K562 (cell line): ENCODE data around the gene HPCAL1. TPM values are rescaled to one million over a fixed set of nuclear protein-coding genes. Genes with fewer than 3 reads are reported as not detected.

Experiments
- CXXC5 ChIP-seq: fragments of 250-450 bp; sonication (Bioruptor Pico); IDR thresholded peaks from 2 replicates; pipeline ENCODE4 v1.8.0; 2022; ENCODE audit warnings: inconsistent platforms, mild to moderate bottlenecking, moderate library complexity
- MCM3 ChIP-seq: fragments of 450-650 bp; IDR thresholded peaks from 2 replicates; pipeline ENCODE4 v1.6.1; 2016
- NFATC3 ChIP-seq: fragments of 450-650 bp; IDR thresholded peaks from 2 replicates; pipeline ENCODE4 v1.6.1; 2017; ENCODE audit warnings: mild to moderate bottlenecking
- NR2C1 ChIP-seq, 2 experiments: fragments of 450-650 bp; IDR thresholded peaks; 2 replicates each; pipeline ENCODE4 v1.6.1; 2017; ENCODE audit warnings: mild to moderate bottlenecking in 2 of 2, antibody characterized with exemption in 1 of 2, inconsistent platforms in 1 of 2, missing compliant biosample characterization in 1 of 2, missing genetic modification characterization in 1 of 2
- SMAD4 ChIP-seq: fragments of 250-450 bp; sonication (Bioruptor Pico); conservative IDR thresholded peaks from 2 replicates; pipeline ENCODE4 v1.8.0; 2021; ENCODE audit warnings: inconsistent platforms, mild to moderate bottlenecking, moderate library complexity
- ZBTB12 ChIP-seq: fragments of 250-450 bp; sonication (Bioruptor Pico); IDR thresholded peaks from 2 replicates; pipeline ENCODE4 v1.4.0; 2020
- ZKSCAN8 ChIP-seq: fragments of 200-800 bp; sonication (Bioruptor generic); IDR thresholded peaks from 2 replicates; pipeline ENCODE4 v1.6.1; 2016; ENCODE audit warnings: missing genetic modification characterization, missing compliant biosample characterization
- ZNF584 ChIP-seq: fragments of 200-800 bp; sonication (Bioruptor generic); IDR thresholded peaks from 2 replicates; pipeline ENCODE4 v1.6.1; 2016; ENCODE audit warnings: low read depth, mild to moderate bottlenecking, missing genetic modification characterization, missing compliant biosample characterization
- ZNF668 ChIP-seq: fragments of 250-450 bp; sonication (Bioruptor Pico); IDR thresholded peaks from 2 replicates; pipeline ENCODE4 v1.8.0; 2022; ENCODE audit warnings: mild to moderate bottlenecking, inconsistent platforms
- ZNF707 ChIP-seq: fragments of 250-450 bp; sonication (Bioruptor Pico); conservative IDR thresholded peaks from 2 replicates; pipeline ENCODE4 v1.8.0; 2022; ENCODE audit warnings: inconsistent platforms, mild to moderate bottlenecking, moderate library complexity
- polyA plus RNA-seq, 8 experiments: library from polyadenylated mRNA; depleted of rRNA in 4 of 8; stranded (reverse) in 5 of 8; unstranded in 3 of 8; fragments of >200 nt; fragmentation: Nextera tagmentation in 2 of 8; fragmentation: Illumina TruSeq in 1 of 8; extraction: Ambion mirVana in 2 of 8; extraction: Trizol in 1 of 8; gene quantifications; 2 replicates each; pipeline versions ENCODE4 v1.2.1 to v1.2.3, GENCODE V29; 2011 to 2014; ENCODE audit warnings: inconsistent platforms in 1 of 8, missing spikeins in 1 of 8
- total RNA-seq, 7 experiments: library from RNA; depleted of rRNA in 6 of 7; stranded (reverse); fragments of >200 nt in 6 of 7; fragmentation: Illumina TruSeq in 2 of 7; extraction: Trizol in 2 of 7; gene quantifications; 2 replicates each; pipeline versions ENCODE4 v1.2.1 to v1.2.3, GENCODE V29; 2011 to 2021; ENCODE audit warnings: low replicate concordance in 1 of 7
- TF ChIP-seq, protein P1 (sequence below): fragments of 250-450 bp; sonication (Bioruptor Pico); IDR thresholded peaks from 2 replicates; pipeline ENCODE4 v1.8.0; 2021; ENCODE audit warnings: borderline replicate concordance, mild to moderate bottlenecking, moderate library complexity; ENCODE audit not compliant: poor library complexity, severe bottlenecking
- TF ChIP-seq, protein P2 (sequence below): fragments of 450-650 bp; conservative IDR thresholded peaks from 2 replicates; pipeline ENCODE4 v1.6.1; 2016; ENCODE audit warnings: missing genetic modification characterization, low read depth, mild to moderate bottlenecking, control low read depth, missing compliant biosample characterization
- TF ChIP-seq, protein P3 (sequence below): fragments of 200-800 bp; sonication (Bioruptor generic); IDR thresholded peaks from 2 replicates; pipeline ENCODE4 v1.6.1; 2017; ENCODE audit warnings: missing genetic modification characterization, missing compliant biosample characterization
- TF ChIP-seq, protein P4 (sequence below), 2 experiments: fragments of 250-450 bp in 1 of 2; fragments of 450-650 bp in 1 of 2; sonication (Bioruptor Pico) in 1 of 2; IDR thresholded peaks; 2 replicates each; pipeline versions ENCODE4 v1.6.1 to v1.8.0; 2016 to 2021; ENCODE audit warnings: mild to moderate bottlenecking in 2 of 2, moderate library complexity in 2 of 2, missing compliant biosample characterization in 1 of 2, missing genetic modification characterization in 1 of 2
- TF ChIP-seq, protein P5 (sequence below): fragments of 450-650 bp; IDR thresholded peaks from 2 replicates; pipeline ENCODE4 v1.6.1; 2016; ENCODE audit warnings: missing biosample characterization, missing genetic modification characterization
- TF ChIP-seq, protein P6 (sequence below): fragments of 250-450 bp; sonication (Bioruptor Pico); IDR thresholded peaks from 2 replicates; pipeline ENCODE4 v1.8.0; 2021; ENCODE audit warnings: mild to moderate bottlenecking, moderate library complexity
- TF ChIP-seq, protein P7 (sequence below), 3 experiments: fragments of 200-800 bp in 1 of 3; sonication (Bioruptor generic) in 1 of 3; sonication (generic) in 1 of 3; formaldehyde crosslinking in 1 of 3; IDR thresholded peaks; 2 replicates each; pipeline versions ENCODE4 v1.6.1 to v1.8.0; 2016 to 2022; ENCODE audit warnings: mild to moderate bottlenecking in 2 of 3, missing compliant biosample characterization in 2 of 3, missing genetic modification characterization in 2 of 3, missing genetic modification reagents in 1 of 3

HPCAL1 gene
- total and polyA plus RNA-seq, 9 of the 15 experiments (the other 6 are each of a cell fraction or from before 2014, with no cell fraction given): 2.7 to 65.5 (median 23.9) TPM

DNA sequence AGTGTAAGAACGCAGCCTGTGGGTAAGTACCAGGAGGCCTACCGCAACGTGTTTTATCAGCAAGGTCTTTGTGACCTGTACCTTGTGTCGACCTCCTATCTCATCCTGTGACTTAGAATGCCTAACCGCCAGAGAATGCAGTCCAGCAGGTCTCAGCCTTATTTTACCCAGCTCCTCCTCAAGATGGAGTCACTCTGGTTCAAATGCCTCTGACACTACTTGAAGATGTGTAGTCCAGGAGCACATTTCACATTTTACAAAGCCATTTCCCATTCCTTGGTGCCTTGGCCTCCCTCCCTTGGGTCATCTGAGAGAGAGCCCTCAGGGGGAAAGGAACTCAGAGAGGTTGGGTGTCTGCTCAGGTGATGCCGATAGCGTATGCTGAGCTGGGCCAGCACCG is 6.6 kb upstream of the HPCAL1 start (continued):
- TF ChIP-seq, protein P1, sequence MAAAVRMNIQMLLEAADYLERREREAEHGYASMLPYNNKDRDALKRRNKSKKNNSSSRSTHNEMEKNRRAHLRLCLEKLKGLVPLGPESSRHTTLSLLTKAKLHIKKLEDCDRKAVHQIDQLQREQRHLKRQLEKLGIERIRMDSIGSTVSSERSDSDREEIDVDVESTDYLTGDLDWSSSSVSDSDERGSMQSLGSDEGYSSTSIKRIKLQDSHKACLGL: no peak
- peak; percentile 74 for TF ChIP-seq ZKSCAN8 (CRISPR knock-in tag)
- peak; percentile 54; the same call in 1 of the 2 replicates for TF ChIP-seq ZBTB12 (CRISPR knock-in tag)
- TF ChIP-seq, protein P2, sequence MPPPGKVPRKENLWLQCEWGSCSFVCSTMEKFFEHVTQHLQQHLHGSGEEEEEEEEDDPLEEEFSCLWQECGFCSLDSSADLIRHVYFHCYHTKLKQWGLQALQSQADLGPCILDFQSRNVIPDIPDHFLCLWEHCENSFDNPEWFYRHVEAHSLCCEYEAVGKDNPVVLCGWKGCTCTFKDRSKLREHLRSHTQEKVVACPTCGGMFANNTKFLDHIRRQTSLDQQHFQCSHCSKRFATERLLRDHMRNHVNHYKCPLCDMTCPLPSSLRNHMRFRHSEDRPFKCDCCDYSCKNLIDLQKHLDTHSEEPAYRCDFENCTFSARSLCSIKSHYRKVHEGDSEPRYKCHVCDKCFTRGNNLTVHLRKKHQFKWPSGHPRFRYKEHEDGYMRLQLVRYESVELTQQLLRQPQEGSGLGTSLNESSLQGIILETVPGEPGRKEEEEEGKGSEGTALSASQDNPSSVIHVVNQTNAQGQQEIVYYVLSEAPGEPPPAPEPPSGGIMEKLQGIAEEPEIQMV: no peak
- TF ChIP-seq NR2C1 (IDR thresholded peaks at IDR 0.05): no peak
- peak; percentile 65 for TF ChIP-seq NR2C1 (tag; IDR thresholded peaks at IDR 0.05)
- TF ChIP-seq NFATC3: no peak
- TF ChIP-seq, protein P3, sequence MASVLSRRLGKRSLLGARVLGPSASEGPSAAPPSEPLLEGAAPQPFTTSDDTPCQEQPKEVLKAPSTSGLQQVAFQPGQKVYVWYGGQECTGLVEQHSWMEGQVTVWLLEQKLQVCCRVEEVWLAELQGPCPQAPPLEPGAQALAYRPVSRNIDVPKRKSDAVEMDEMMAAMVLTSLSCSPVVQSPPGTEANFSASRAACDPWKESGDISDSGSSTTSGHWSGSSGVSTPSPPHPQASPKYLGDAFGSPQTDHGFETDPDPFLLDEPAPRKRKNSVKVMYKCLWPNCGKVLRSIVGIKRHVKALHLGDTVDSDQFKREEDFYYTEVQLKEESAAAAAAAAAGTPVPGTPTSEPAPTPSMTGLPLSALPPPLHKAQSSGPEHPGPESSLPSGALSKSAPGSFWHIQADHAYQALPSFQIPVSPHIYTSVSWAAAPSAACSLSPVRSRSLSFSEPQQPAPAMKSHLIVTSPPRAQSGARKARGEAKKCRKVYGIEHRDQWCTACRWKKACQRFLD (CRISPR knock-in tag): peak; percentile 60; the same call in 1 of the 2 replicates
- no peak for TF ChIP-seq MCM3
- no peak for TF ChIP-seq ZNF707 (CRISPR knock-in tag)
- TF ChIP-seq, protein P4, sequence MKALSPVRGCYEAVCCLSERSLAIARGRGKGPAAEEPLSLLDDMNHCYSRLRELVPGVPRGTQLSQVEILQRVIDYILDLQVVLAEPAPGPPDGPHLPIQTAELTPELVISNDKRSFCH (CRISPR knock-in tag; IDR thresholded peaks at IDR 0.05): no peak
- TF ChIP-seq, protein P4 (tag; IDR thresholded peaks at IDR 0.05): peak; percentile 96
- 0 out of 2 replicates have a peak, but pooled peaks have one; percentile 48 for TF ChIP-seq ZNF584 (CRISPR knock-in tag)
- peak; percentile 28; the same call in 1 of the 2 replicates for TF ChIP-seq ZNF668
- TF ChIP-seq, protein P5, sequence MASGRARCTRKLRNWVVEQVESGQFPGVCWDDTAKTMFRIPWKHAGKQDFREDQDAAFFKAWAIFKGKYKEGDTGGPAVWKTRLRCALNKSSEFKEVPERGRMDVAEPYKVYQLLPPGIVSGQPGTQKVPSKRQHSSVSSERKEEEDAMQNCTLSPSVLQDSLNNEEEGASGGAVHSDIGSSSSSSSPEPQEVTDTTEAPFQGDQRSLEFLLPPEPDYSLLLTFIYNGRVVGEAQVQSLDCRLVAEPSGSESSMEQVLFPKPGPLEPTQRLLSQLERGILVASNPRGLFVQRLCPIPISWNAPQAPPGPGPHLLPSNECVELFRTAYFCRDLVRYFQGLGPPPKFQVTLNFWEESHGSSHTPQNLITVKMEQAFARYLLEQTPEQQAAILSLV: peak; percentile 72
- TF ChIP-seq, protein P6, sequence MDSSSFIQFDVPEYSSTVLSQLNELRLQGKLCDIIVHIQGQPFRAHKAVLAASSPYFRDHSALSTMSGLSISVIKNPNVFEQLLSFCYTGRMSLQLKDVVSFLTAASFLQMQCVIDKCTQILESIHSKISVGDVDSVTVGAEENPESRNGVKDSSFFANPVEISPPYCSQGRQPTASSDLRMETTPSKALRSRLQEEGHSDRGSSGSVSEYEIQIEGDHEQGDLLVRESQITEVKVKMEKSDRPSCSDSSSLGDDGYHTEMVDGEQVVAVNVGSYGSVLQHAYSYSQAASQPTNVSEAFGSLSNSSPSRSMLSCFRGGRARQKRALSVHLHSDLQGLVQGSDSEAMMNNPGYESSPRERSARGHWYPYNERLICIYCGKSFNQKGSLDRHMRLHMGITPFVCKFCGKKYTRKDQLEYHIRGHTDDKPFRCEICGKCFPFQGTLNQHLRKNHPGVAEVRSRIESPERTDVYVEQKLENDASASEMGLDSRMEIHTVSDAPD (CRISPR knock-in tag): 0 out of 2 replicates have a peak, but pooled peaks have one; percentile 38
- TF ChIP-seq SMAD4 (CRISPR knock-in tag): peak; percentile 79
- TF ChIP-seq, protein P7, sequence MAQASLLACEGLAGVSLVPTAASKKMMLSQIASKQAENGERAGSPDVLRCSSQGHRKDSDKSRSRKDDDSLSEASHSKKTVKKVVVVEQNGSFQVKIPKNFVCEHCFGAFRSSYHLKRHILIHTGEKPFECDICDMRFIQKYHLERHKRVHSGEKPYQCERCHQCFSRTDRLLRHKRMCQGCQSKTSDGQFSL (CRISPR knock-in tag; IDR thresholded peaks at IDR 0.05): no peak
- TF ChIP-seq, protein P7 (tag; IDR thresholded peaks at IDR 0.05): peak in 1 of 2 experiments; percentile 73; a peak in 1 of 4 replicates
- peak; percentile 36; the same call in 1 of the 2 replicates for TF ChIP-seq CXXC5 (CRISPR knock-in tag)
